ENCODE data around the gene EEFSEC. TPM values are rescaled to one million over a fixed set of nuclear protein-coding genes. Genes with fewer than 3 reads are reported as not detected.

The EEFSEC gene
- total RNA-seq, 1 donor from 2014 or later, result 0.92 TPM

GRCh38 chr3:128364808-128365360 lies 211.6 kb downstream of the EEFSEC start:
- peaks cover 9% of the 10 kb centered on the region for H3K4me1 Mint-ChIP-seq
- TF ChIP-seq EZH2 (IDR thresholded peaks at IDR 0.05) (no peak), EZH2phosphoT487 (IDR thresholded peaks at IDR 0.05) (no peak), CTCF (IDR thresholded peaks at IDR 0.05) (no peak)
- no peaks in the 10 kb centered on the region for H3K27me3 ChIP-seq
- H3K9me3 Mint-ChIP-seq, result no peaks in the 10 kb centered on the region
- peaks cover 3% of the 10 kb centered on the region for H3K36me3 Mint-ChIP-seq
- no peaks in the 10 kb centered on the region for H3K36me3 ChIP-seq
- H3K27me3 Mint-ChIP-seq (ENCODE audit: insufficient read depth, low read depth), result peaks cover 7% of the 10 kb centered on the region
- no peaks in the 10 kb centered on the region for H3K9me3 ChIP-seq (ENCODE audit: low read depth)
- H3K9ac ChIP-seq, result no peak overlapping the region
- no peaks in the 10 kb centered on the region for H3F3A ChIP-seq (ENCODE audit: low read depth)
- DNase-seq (ENCODE audit: low spot score), result no peak
- no peak overlapping the region for H3K4me3 ChIP-seq
- H3K27ac ChIP-seq, result no peak overlapping the region
- H2AFZ ChIP-seq (replicated peaks), result no peak overlapping the region
- H3K4me3 Mint-ChIP-seq, result no peak overlapping the region
- H4K20me1 ChIP-seq (ENCODE audit: low read depth), result no peaks in the 10 kb centered on the region
- no peaks in the 10 kb centered on the region for H3K79me2 ChIP-seq (ENCODE audit: low read depth)
- H3K4me1 ChIP-seq, result peaks cover 11% of the 10 kb centered on the region
- no peak overlapping the region for H3K27ac Mint-ChIP-seq
- no peak overlapping the region for H3K4me2 ChIP-seq

- no peaks in the 10 kb centered on the region for H3K27me3 ChIP-seq
- H3K4me1 ChIP-seq, result peaks cover 5% of the 10 kb centered on the region
- H3K9ac ChIP-seq, result no peak overlapping the region
- no peaks in the 10 kb centered on the region for H4K20me1 ChIP-seq (ENCODE audit: low read depth)
- no peak overlapping the region for H3K4me3 Mint-ChIP-seq
- peaks cover 7% of the 10 kb centered on the region for H3K4me1 Mint-ChIP-seq
- H3K27me3 Mint-ChIP-seq (ENCODE audit: insufficient read depth, low read depth), result peaks cover 7% of the 10 kb centered on the region
- H3K4me2 ChIP-seq, result no peak overlapping the region
- H3K9me3 ChIP-seq (ENCODE audit: low read depth), result no peaks in the 10 kb centered on the region
- H3K36me3 Mint-ChIP-seq, result peaks cover 5% of the 10 kb centered on the region
- no peaks in the 10 kb centered on the region for H3K36me3 ChIP-seq
- no peak for DNase-seq (ENCODE audit: low spot score)
- H3K9me3 Mint-ChIP-seq, result no peaks in the 10 kb centered on the region
- H3K79me2 ChIP-seq (ENCODE audit: low read depth), result no peaks in the 10 kb centered on the region
- no peak overlapping the region for H2AFZ ChIP-seq (replicated peaks)
- H3F3A ChIP-seq (ENCODE audit: low read depth), result no peaks in the 10 kb centered on the region
- no peak overlapping the region for H3K27ac Mint-ChIP-seq
- TF ChIP-seq CTCF (IDR thresholded peaks at IDR 0.05) (no peak), EZH2phosphoT487 (IDR thresholded peaks at IDR 0.05) (no peak), EZH2 (IDR thresholded peaks at IDR 0.05) (no peak)
- no peak overlapping the region for H3K27ac ChIP-seq
- H3K4me3 ChIP-seq, result no peak overlapping the region
These were observed 212.9 kb downstream of the EEFSEC start for GRCh38 chr3:128366136-128366535.

- TF ChIP-seq CTCF (IDR thresholded peaks at IDR 0.05) (no peak), EZH2 (IDR thresholded peaks at IDR 0.05) (no peak), EZH2phosphoT487 (IDR thresholded peaks at IDR 0.05) (no peak)
- Histone ChIP-seq H2AFZ (replicated peaks) (no peak overlapping the region), H3K9me3 (ENCODE audit: low read depth) (no peaks in the 10 kb centered on the region), H3K27me3 (no peaks in the 10 kb centered on the region), H3K4me1 (peaks cover 5% of the 10 kb centered on the region), H4K20me1 (ENCODE audit: low read depth) (no peaks in the 10 kb centered on the region), H3K4me3 (no peak overlapping the region), H3K36me3 (no peaks in the 10 kb centered on the region), H3K9ac (no peak overlapping the region), H3F3A (ENCODE audit: low read depth) (no peaks in the 10 kb centered on the region), H3K27ac (no peak overlapping the region), H3K79me2 (ENCODE audit: low read depth) (no peaks in the 10 kb centered on the region), H3K4me2 (no peak overlapping the region)
- peaks cover 5% of the 10 kb centered on the region for H3K36me3 Mint-ChIP-seq
- peaks cover 7% of the 10 kb centered on the region for H3K4me1 Mint-ChIP-seq
- no peak overlapping the region for H3K27ac Mint-ChIP-seq
- no peaks in the 10 kb centered on the region for H3K9me3 Mint-ChIP-seq
- peaks cover 7% of the 10 kb centered on the region for H3K27me3 Mint-ChIP-seq (ENCODE audit: insufficient read depth, low read depth)
- no peak overlapping the region for H3K4me3 Mint-ChIP-seq
- DNase-seq (ENCODE audit: low spot score), result no peak
These were observed 213.4 kb downstream of the EEFSEC start for GRCh38 chr3:128366652-128367051.
